H7 (cell line): ENCODE results near the gene REXO4. TPM values are rescaled to one million over a fixed set of nuclear protein-coding genes. Genes with fewer than 3 reads are reported as not detected.
A peak's percentile ranks its signal among the peaks of the same experiment; 100 is the strongest.
"Not testable (repeated sequence)": the region's sequence is repeated elsewhere in the genome, so short reads cannot be mapped to it uniquely, and the experiment has no call there.

Experiments
- DNase-seq: peaks from one replicate; pipeline ENCODE4 v3.0.0; 2012
- H3K27me3 ChIP-seq: 2 replicates; pipeline ENCODE4 v1.6.0; 2011; ENCODE audit warnings: mild to moderate bottlenecking, low read length; ENCODE audit not compliant: control insufficient read depth, insufficient read depth
- H3K36me3 ChIP-seq: replicated peaks from 2 replicates; pipeline ENCODE4 v1.5.1; 2011; ENCODE audit warnings: low read length; ENCODE audit not compliant: control insufficient read depth, insufficient read depth
- H3K4me3 ChIP-seq: 2 replicates; pipeline ENCODE4 v1.5.1; 2011; ENCODE audit warnings: low read depth, mild to moderate bottlenecking, control low read depth, low read length, moderate library complexity; ENCODE audit not compliant: insufficient read depth
- total RNA-seq: library from RNA; depleted of rRNA; stranded (reverse); fragments of >200 nt; shearing (Covaris generic); gene quantifications from 2 replicates; pipeline ENCODE4 v1.2.3, GENCODE V29; 2014

Gene REXO4
- total RNA-seq, 1 experiment from 2014 or later = 28.5 TPM

DNA sequence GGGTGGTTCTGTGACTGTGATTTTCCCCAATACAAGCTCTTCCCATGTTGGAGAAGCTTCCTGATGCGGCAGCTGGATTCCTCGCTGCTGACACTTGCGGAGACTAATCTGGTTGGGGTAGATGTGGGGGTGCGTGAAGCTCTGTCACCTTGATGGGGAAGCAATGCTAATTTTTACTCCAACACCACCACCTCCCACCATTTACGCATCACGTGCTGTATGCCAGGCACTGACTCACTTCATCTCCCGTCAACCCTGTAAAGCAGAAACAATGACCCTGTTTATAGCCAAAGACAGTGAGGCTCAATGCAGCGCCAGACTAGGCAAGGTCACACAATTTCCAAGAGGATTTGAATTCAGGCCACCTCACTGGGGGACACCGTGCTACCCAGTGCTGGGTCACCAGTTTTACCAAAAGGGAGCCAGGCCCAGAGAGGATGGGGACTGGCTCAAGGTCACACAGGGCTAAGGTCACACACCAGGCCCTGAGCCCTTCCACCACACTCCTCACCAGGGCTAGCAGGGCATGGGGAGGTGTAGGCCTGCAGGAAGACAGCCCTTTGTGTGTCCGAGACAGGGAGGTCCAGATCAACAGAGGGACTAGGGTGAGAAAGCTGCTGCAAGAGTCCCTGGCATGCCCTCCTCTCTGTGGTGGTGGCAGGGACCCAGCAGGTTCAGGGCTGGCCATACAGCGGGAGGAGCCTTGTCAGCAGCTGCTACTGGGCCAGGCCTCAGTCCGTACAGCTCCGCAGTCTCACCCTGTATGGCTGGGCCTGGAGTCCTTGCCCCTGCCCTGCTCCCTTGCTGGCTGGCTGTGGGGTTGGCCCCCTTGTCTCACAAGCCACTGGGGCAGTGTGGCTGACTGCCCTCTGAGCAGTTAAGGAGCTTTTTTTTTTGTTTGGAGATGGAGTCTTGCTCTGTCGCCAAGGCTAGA, 38.4 kb downstream of the REXO4 start:
- Histone ChIP-seq H3K27me3 (peaks cover 11% of the 10 kb centered on the region), H3K36me3 (no peaks in the 10 kb centered on the region), H3K4me3 (no peak overlapping the region)
- no peak for DNase-seq

DNA sequence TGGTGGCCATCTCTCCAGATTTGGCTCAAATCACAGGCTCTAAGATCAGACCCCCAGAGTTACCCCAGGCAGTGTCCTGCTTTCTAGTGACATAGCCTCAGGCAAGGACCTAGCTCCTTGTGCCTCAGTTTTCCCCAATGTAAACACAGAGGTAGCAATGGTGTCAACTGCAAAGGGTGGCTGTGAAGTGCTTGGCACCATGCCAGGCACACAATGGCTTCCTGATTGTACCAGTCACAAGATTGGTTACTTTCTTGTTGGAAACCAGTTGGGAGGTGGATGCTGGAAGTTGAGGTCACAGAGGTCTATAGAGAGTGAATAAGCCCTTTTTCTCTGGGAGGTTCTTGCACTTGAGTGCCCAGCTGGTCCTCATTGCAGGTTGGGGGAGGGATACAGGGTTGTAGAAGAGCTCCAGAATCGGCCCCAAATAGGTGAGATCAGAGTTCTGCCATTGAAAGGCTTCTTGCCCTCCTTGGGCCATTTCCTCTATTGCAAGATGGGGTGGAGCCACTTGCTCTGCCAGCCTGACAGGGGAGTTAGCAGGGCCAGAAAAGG, 39.3 kb downstream of the REXO4 start:
- Histone ChIP-seq H3K4me3 (no peak overlapping the region), H3K36me3 (peaks cover 1% of the 10 kb centered on the region; the same call in 1 of the 2 replicates), H3K27me3 (peaks cover 11% of the 10 kb centered on the region)
- DNase-seq = no peak

DNA sequence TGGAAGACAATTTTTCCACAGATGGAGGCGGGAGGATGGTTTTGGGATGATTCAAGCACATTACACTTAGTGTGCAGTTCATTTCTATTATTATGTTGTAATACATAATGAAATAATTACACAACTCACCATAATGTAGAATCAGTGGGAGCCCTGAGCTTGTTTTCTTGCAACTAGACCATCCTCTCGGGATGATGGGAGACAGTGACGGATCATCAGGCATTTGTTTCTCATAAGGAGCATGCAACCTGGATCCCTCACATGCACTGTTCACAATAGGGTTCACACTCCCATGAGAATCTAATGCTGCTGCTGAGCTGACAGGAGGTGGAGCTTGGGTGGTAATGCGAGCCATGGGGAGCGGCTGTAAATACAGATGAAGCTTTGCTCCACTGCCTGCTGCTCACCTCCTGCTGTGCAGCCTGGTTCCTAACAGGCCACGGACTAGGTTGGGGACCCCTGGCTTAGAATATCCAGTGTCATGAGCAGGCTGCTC, 40.0 kb downstream of the REXO4 start:
- peaks cover 11% of the 10 kb centered on the region for H3K27me3 ChIP-seq
- no peak overlapping the region for H3K4me3 ChIP-seq
- H3K36me3 ChIP-seq = peaks cover 1% of the 10 kb centered on the region; the same call in 1 of the 2 replicates
- DNase-seq = no peak

DNA sequence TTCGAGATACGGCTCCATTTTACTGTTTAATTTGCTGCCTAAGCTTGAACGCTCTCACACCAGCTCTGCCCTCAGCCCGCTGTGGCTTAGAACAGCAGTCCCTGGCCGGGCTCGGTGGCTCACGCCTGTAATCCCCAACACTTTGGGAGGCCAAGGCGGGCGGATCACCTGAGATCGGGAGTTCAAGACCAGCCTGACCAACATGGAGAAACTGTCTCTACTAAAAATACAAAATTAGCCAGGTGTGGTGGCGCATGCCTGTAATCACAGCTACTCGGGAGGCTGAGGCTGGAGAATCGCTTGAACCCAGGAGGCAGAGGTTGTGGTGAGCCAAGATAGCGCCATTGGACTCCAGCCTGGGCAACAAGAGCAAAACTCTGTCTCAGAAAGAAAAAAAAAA, 40.5 kb downstream of the REXO4 start:
- H3K4me3 ChIP-seq, H3K36me3 ChIP-seq, DNase-seq: not testable (repeated sequence)
- H3K27me3 ChIP-seq = peaks cover 11% of the 10 kb centered on the region

DNA sequence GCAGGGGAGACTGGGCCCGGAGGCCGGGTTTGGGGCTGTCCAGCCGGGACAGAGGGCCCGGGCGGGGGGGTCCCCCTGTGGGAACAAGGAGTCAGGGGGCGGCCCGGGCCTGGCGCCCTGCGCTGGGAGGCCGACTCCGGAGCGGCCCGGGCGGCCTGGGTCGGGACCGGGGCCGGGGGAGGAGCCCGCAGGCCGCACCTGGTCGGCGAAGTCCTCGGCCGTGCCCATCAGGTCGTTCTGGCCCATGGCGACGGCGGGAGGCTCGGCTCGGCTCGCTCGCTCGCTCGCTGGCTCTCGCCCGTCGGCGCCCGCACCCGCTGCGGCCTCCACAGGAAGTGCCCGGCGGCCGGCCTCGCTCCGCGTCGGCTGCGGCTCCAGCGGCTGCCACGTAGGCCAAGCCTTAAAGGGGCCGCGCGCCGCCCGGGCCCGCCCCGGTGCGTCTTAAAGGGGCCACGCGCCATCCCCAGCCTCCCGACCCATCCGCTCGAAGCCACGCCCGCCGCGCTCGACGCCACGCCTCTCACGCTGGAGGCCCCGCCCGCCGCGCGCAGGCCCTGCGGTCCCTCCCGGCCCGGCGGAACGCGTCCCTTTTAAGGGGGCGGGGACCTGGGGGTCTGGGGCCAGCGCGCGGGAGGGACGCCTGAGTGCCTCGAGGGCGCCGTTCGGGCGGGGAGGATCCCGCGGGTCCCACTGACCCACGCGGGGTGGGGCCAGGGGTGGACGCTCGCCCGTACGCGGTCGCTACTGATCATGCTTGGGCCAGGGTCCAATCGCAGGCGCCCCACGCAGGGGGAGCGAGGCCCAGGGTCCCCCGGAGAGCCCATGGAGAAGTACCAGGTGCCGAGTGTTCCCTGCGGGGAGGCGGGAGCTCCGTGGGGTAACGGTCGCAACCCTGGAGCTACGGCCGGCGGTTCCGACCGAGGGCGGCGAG, 41.8 kb downstream of the REXO4 start, which contains the start of the genes STKLD1 and SURF4:
Gene STKLD1 (plus strand): TSS at position 643 of the 931 bp plus-strand sequence. CDS start 108 bp downstream, at position 751.
Gene SURF4 (minus strand): TSS at position 337 of the 931 bp plus-strand sequence. CDS start 91 bp downstream, at position 246.
- Histone ChIP-seq H3K36me3 (peaks cover 3% of the 10 kb centered on the region; the same call in 1 of the 2 replicates), H3K27me3 (peaks cover 11% of the 10 kb centered on the region), H3K4me3 (peak within 1 kb of the TSS; percentile 77)
- DNase-seq = peak; percentile 100

DNA sequence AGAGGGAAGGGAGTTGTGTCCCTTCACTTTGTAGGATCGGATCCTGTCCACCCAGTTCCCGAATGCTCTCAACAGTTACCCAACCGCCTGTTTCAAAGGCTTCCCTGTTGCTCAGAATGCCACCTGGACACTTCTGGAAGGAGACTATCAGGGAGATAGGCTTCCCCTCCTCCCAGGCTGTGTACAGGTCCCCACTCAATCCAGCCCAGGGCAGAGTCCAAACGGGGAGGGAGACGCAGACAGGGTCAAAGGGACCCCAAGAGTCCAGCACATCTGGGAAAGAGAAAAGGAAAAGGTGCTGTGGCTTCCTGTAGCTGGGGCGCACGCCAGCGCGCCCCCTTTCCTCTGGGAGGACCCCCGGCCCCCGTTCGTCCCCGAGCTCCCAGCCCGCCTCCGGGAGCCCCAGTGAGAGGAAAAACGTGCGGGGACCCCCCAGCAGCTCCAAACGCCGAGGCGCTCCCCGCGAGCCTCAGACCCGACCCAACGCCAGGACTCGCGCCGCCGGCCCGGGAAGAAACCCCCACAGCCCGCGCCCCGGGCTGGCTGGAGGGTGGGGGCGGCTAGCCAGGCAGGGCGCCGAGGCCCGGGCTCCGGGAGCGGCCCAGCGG, 42.6 kb downstream of the REXO4 start:
- peaks cover 7% of the 10 kb centered on the region for H3K36me3 ChIP-seq
- peaks cover 11% of the 10 kb centered on the region for H3K27me3 ChIP-seq
- peak overlapping the region; percentile 77 for H3K4me3 ChIP-seq
- DNase-seq = peak; percentile 87

DNA sequence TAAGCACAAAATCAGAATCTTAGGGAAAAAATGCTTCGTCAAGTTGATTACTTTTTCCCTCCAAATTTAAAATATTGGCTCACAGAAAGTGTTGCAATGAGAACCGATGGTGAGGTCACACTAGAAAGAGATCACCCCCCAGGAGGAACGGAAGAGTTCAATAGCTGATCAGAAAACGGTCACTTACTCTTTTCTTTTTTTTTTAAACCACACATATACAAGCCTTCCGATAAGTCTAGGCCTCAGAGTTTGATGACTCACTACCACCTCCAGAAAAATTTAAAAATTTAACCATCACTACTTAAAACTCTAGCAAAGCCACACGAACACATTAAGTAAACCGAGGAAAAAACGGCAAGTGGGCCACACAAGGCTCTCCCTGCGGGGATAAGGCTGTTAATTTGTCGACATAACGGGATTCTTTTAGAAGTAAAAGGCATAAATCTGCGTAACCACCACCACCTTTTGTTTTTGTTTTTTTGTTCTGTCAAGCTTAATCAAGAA, 43.1 kb downstream of the REXO4 start:
- Histone ChIP-seq H3K27me3 (peaks cover 11% of the 10 kb centered on the region), H3K4me3 (peak overlapping the region; percentile 77), H3K36me3 (peaks cover 13% of the 10 kb centered on the region)
- no peak for DNase-seq

DNA sequence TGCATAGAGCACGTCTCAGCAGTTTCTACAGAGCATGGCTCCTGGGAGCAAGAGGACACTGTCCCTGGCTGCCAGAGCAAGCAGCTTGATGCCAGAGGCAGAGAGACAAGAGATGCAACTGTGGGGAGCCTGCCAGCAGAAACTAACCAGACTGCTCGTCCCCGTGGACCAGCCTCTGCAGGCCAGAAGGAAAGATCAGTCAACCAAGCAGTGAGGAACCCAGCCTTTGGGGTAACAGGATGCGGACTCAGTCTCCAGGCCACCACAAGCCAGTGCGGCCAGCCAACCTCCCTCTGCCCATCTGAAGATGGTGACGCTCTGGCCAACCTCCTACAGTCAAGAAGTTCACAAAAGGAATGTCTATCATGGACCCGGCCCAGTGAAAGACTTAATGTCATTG, 45.7 kb downstream of the REXO4 start:
- Histone ChIP-seq H3K27me3 (peaks cover 6% of the 10 kb centered on the region), H3K36me3 (peaks cover 22% of the 10 kb centered on the region), H3K4me3 (no peak overlapping the region)
- no peak for DNase-seq

DNA sequence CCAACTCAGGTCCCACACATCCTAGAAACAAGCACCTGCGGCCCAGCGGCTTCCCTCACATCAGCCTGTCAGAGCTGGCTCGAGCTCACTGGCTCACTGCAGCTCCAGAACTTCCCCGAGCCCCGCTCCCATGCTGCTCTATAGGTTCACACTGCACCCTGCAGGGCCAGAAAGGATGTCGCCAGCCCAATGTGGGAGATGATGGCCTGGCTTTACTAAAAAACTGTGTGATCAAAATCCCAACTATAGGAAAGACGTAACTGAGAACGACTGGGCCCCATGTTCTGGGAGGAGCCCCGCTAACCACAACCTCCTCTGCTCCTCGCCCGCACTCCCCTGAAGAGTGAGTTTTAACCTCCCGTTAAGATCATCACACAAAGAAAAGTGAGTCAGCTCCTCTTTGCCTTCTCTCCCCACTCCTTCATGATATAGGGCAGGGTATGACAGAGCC, 46.5 kb downstream of the REXO4 start:
- H3K4me3 ChIP-seq = no peak overlapping the region
- H3K36me3 ChIP-seq = peaks cover 28% of the 10 kb centered on the region
- no peak for DNase-seq
- H3K27me3 ChIP-seq = no peaks in the 10 kb centered on the region; the same call in 1 of the 2 replicates

DNA sequence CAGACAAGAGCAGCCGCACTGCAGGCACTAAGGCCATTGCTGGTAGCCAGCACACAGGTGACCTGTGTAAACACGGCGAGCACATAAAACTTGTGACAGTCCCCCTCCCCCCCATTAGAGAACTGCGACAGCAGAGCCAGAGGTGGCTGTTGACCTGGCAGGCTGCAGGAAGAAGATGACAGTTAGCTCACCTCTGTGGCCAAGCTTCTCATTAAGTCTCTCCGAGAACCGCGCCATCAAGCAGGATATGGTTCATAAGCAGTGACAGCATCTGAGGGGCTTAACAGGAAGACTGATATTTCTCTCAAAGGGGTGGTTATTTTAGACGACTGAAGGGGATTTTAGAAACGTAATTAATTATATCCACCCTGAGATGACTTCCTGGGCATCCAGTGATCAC, 47.1 kb downstream of the REXO4 start:
- DNase-seq = no peak
- H3K27me3 ChIP-seq = no peaks in the 10 kb centered on the region
- H3K36me3 ChIP-seq = peaks cover 33% of the 10 kb centered on the region
- no peak overlapping the region for H3K4me3 ChIP-seq

DNA sequence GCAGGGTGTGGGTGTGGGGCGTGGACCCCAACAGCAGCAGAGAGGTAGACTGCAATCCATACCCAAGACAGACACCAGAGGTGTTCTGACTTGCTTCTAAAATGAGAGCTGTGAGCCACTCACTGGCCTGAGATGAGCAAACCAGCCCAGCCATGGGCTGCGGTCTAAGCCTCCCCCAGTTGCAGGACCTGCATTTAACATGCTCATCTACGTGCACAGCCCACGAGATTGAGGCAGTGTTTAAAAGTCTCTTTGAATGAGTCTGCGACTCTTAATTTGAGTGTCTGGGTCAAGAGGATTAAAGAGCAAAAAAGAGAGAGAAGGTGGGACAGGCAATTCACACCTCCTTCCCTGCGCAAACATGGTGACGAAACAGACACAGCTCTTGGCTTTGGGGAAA, 47.9 kb downstream of the REXO4 start:
- Histone ChIP-seq H3K36me3 (peaks cover 40% of the 10 kb centered on the region), H3K27me3 (no peaks in the 10 kb centered on the region), H3K4me3 (no peak overlapping the region)
- DNase-seq = no peak

DNA sequence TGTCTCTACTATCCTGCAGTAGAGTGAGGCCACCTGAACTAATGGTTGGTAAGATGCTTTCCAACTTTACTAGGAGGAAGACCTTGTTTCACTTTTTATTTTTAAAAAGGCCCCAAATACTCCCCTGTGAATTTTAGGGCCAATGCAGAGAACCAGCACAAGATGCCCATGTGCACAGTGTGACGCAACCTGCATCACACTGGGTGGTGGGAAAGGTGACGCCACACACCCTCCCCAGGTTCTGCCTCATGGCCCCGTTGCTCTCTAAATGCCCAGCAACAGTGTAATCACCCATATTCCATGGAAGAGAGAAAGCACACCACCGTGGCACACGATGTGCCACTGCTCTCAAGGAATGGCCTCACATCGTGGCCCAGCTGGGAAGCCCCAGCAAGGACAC, 48.4 kb downstream of the REXO4 start:
- no peaks in the 10 kb centered on the region for H3K27me3 ChIP-seq

DNA sequence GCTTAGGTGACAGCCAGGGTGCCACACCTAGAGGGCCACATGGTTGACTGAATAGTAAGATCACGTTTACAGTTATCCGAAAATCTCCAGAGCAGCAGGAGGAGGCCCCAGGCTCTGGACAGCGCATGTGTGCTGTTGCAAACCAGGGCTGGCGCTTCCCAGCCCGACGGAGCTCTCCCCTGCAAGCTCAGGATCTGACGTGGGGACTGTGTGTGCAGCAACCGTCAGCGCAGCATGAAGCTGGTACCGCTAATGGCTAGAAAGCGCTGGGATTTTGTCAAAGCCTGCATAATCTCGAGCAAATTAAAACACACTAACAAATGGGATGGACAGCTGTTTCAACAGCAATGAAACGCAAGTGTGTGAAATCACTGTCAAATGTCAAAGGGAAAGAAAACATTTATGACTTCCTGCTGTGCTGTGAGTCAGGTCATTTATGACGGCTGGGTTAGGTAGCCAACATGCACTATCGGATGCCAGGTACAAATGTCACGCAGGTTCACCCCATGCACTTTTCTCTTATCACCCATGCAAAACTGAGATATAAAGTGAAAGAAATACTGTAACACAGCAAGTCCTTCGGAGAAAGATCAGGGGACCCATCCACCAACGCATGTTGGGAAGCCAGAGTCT, 49.4 kb downstream of the REXO4 start:
- H3K27me3 ChIP-seq = no peaks in the 10 kb centered on the region
- H3K36me3 ChIP-seq = peaks cover 47% of the 10 kb centered on the region
- H3K4me3 ChIP-seq = no peak overlapping the region
- DNase-seq = no peak

More for the DNA sequence above, 48.4 kb downstream of the REXO4 start:
- DNase-seq = no peak
- Histone ChIP-seq H3K36me3 (peaks cover 42% of the 10 kb centered on the region), H3K4me3 (no peak overlapping the region)
